Uterus (tissue), 4 donors: ENCODE measurements around the gene ZBTB7C. TPM values are rescaled to one million over a fixed set of nuclear protein-coding genes. Genes with fewer than 3 reads are reported as not detected.

Experiments
- DNase-seq, 2 donors: peaks; one replicate each; pipeline ENCODE4 v3.0.0-alpha.2; 2019 to 2020
- H3K27ac ChIP-seq, 2 donors: fragments of 200-600 bp; sonication (generic); 1 replicate in 1 of 2; 2 replicates in 1 of 2; pipeline ENCODE4 v1.5.1; 2016 to 2018
- H3K27me3 ChIP-seq, 2 donors: fragments of 200-600 bp; sonication (generic); one replicate each; pipeline ENCODE4 v1.5.1; 2018 to 2019; ENCODE audit warnings: control low read depth in 1 of 2
- H3K36me3 ChIP-seq, 2 donors: fragments of 200-600 bp; sonication (generic); one replicate each; pipeline ENCODE4 v1.5.1; 2019; ENCODE audit warnings: control low read depth in 1 of 2
- H3K4me1 ChIP-seq, 2 donors: fragments of 200-600 bp; sonication (generic); one replicate each; pipeline ENCODE4 v1.5.1; 2018 to 2019; ENCODE audit warnings: control low read depth in 1 of 2
- H3K4me3 ChIP-seq, 2 donors: fragments of 200-600 bp; sonication (generic); 1 replicate in 1 of 2; 2 replicates in 1 of 2; pipeline ENCODE4 v1.5.1; 2018 to 2019; ENCODE audit warnings: mild to moderate bottlenecking in 1 of 2
- H3K9me3 ChIP-seq, 2 donors: fragments of 200-600 bp; sonication (generic); one replicate each; pipeline ENCODE4 v1.5.1; 2019; ENCODE audit warnings: control low read depth in 1 of 2
- POLR2A ChIP-seq, 2 donors: fragments of 450-650 bp; IDR thresholded peaks; one replicate each; pipeline ENCODE4 v1.6.1; 2016; ENCODE audit warnings: antibody characterized with exemption in 2 of 2, mild to moderate bottlenecking in 1 of 2, moderate library complexity in 1 of 2
- intact Hi-C: fragments of 100-400 bp; cut with DNase I; formaldehyde crosslinking; loops from one replicate; pipeline ENCODE4 v1.15.1; 2023; ENCODE audit warnings: low total_unique reads
- total RNA-seq, 4 donors: library from RNA; depleted of rRNA in 3 of 4; stranded (reverse); fragments of >200 nt in 3 of 4; gene quantifications; one replicate each; pipeline versions ENCODE4 v1.1.0 to v1.2.4, GENCODE V29; 2014 to 2023
- TF ChIP-seq, protein P1 (sequence below), 4 experiments: fragments of 200-600 bp in 2 of 4; fragments of 450-650 bp in 2 of 4; sonication (generic) in 2 of 4; IDR thresholded peaks; one replicate each; pipeline ENCODE4 v1.5.1; 2016 to 2019; ENCODE audit warnings: antibody characterized with exemption in 4 of 4, mild to moderate bottlenecking in 2 of 4, moderate library complexity in 1 of 4
- donor health status: DM: yes; HTN: yes; CAD: no.

Gene ZBTB7C
- total RNA-seq, 4 donors from 2014 or later = 1.0 to 11.2 (median 7.9) TPM

GRCh38 chr18:48354746-48355260, 54.4 kb downstream of the ZBTB7C start:
- no peak for DNase-seq
- H3K27me3 ChIP-seq = no peaks in the 10 kb centered on the region
- intact Hi-C loops = no loop called here
- H3K27ac ChIP-seq = no peak overlapping the region
- no peak overlapping the region for H3K4me3 ChIP-seq
- H3K4me1 ChIP-seq = no peaks in the 10 kb centered on the region
- TF ChIP-seq, protein P1, sequence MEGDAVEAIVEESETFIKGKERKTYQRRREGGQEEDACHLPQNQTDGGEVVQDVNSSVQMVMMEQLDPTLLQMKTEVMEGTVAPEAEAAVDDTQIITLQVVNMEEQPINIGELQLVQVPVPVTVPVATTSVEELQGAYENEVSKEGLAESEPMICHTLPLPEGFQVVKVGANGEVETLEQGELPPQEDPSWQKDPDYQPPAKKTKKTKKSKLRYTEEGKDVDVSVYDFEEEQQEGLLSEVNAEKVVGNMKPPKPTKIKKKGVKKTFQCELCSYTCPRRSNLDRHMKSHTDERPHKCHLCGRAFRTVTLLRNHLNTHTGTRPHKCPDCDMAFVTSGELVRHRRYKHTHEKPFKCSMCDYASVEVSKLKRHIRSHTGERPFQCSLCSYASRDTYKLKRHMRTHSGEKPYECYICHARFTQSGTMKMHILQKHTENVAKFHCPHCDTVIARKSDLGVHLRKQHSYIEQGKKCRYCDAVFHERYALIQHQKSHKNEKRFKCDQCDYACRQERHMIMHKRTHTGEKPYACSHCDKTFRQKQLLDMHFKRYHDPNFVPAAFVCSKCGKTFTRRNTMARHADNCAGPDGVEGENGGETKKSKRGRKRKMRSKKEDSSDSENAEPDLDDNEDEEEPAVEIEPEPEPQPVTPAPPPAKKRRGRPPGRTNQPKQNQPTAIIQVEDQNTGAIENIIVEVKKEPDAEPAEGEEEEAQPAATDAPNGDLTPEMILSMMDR (IDR thresholded peaks at IDR 0.05) = no peak
- TF ChIP-seq POLR2A (IDR thresholded peaks at IDR 0.05) = no peak
- no peaks in the 10 kb centered on the region for H3K9me3 ChIP-seq
- no peaks in the 10 kb centered on the region for H3K36me3 ChIP-seq

DNA sequence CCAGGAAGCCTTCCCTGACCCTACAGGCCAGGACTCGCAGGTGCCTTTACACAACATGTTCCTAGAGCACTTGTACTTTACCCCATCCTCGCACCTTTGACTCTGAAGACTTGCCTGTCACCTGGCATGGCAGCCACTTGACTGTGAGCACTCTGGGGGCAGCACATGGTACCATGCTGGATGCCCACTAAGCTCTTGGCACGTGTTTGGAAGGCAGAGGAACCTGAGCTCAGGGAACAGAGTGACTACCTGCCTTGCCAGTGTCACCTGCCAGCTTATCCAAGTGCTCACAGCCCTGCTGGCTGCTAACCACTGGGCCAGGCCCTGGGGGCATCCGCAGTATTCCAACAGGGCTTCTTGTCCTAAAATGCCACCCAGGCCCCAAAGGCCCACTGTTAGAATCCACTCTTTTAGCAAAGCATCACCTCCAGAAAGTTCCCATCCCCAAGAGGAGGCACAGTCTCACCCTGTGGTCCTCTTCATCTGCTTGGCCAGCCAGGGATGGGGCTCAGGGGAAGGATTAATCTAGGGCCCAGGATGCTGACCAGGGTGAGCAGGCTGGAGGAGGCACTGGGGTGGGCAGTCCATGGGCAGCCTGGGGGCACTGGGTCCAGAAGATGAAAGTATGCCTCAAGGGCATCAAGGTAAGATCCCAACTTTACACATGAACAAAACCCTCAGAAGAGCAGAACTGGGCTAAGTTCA, 57.0 kb downstream of the ZBTB7C start:
- no peak overlapping the region for H3K27ac ChIP-seq
- DNase-seq = no peak
- intact Hi-C loops = no loop called here
- no peak overlapping the region for H3K4me3 ChIP-seq
- no peak for TF ChIP-seq POLR2A (IDR thresholded peaks at IDR 0.05)
- TF ChIP-seq, protein P1 (IDR thresholded peaks at IDR 0.05) = no peak
- no peaks in the 10 kb centered on the region for H3K27me3 ChIP-seq
- H3K9me3 ChIP-seq = no peaks in the 10 kb centered on the region
- no peaks in the 10 kb centered on the region for H3K4me1 ChIP-seq
- H3K36me3 ChIP-seq = no peaks in the 10 kb centered on the region

DNA sequence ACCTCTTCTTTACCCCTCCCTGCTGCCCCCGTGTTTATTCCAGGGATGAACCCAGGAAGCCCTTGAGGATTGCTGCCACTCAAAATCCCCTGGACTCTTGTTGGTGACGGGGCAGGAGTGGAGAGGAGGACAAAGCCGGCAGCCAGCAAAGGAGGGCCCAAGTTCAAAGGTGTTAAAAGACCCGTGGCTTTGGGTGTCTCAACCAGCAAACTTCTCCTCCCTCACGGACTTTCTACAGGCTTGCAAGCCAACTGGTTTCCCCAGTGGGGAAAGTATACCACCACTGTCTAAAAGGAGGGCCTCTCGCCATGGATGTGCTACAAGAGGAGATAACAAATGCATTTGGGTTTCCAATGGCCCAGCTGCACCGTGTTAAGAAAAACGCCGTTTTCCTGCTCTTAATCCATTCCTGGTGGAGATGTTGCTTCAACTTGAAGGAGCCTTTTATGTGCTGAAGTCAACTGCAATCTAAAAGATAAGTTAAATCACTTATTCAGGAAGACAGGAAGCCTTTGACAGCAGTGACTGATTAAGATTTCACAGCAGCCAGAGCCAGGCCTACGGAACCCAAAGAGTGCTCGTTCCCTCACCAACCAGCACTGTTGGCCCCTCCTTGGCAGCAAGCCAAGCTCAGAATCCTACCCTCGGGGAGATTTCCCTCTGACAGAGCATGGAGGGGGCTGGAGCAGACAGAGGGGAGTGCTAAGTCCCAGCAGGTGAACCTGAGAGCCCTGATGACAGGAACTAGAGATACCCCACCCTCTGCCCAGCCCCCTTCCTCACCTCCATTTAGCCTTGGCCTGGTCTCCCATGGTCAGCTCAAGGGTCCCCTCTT, 57.8 kb downstream of the ZBTB7C start:
- H3K36me3 ChIP-seq = no peaks in the 10 kb centered on the region
- H3K9me3 ChIP-seq = no peaks in the 10 kb centered on the region
- TF ChIP-seq, protein P1 (IDR thresholded peaks at IDR 0.05) = no peak
- H3K27ac ChIP-seq = no peak overlapping the region
- intact Hi-C loops = no loop called here
- H3K4me1 ChIP-seq = no peaks in the 10 kb centered on the region
- no peaks in the 10 kb centered on the region for H3K27me3 ChIP-seq
- DNase-seq = no peak
- H3K4me3 ChIP-seq = no peak overlapping the region

DNA sequence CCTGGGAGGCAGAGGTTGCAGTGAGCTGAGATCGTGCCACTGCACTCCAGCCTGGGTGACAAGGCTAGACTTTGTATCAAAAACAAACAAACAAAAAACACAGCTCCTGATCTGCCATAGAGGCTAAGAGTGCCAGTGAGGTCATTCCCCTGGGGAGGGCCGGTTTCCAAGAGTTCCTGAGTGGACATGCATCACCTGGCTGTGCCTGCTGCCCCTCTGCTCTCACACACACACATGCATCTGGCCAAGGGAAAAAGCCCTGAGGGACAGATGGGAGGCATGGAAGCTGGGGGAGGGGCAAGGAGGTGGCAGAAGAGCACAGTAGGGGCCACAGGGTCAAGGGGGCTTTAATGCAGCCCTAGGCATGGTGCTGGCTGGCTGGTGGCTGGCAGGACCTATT, 60.4 kb downstream of the ZBTB7C start:
- TF ChIP-seq POLR2A (IDR thresholded peaks at IDR 0.05) = no peak
- TF ChIP-seq, protein P1 (IDR thresholded peaks at IDR 0.05) = no peak
- Histone ChIP-seq H3K36me3 (no peaks in the 10 kb centered on the region), H3K27ac (no peak overlapping the region), H3K4me1 (no peaks in the 10 kb centered on the region), H3K27me3 (no peaks in the 10 kb centered on the region), H3K9me3 (no peaks in the 10 kb centered on the region), H3K4me3 (no peak overlapping the region)
- no peak for DNase-seq
- intact Hi-C loops = no loop called here

GRCh38 chr18:48347756-48348326, 61.3 kb downstream of the ZBTB7C start:
- DNase-seq = no peak
- no peak overlapping the region for H3K27ac ChIP-seq
- intact Hi-C loops = no loop called here

More at GRCh38 chr18:48347756-48348326, 61.3 kb downstream of the ZBTB7C start:
- Histone ChIP-seq H3K36me3 (no peaks in the 10 kb centered on the region), H3K4me3 (no peak overlapping the region), H3K9me3 (no peaks in the 10 kb centered on the region), H3K27me3 (no peaks in the 10 kb centered on the region), H3K4me1 (no peaks in the 10 kb centered on the region)
- TF ChIP-seq POLR2A (IDR thresholded peaks at IDR 0.05) = no peak
- TF ChIP-seq, protein P1 (IDR thresholded peaks at IDR 0.05) = no peak
